GM12878 (cell line): Measurements from ENCODE around the gene FIZ1. TPM values are rescaled to one million over a fixed set of nuclear protein-coding genes. Genes with fewer than 3 reads are reported as not detected.
"Not testable (repeated sequence)": the region's sequence is repeated elsewhere in the genome, so short reads cannot be mapped to it uniquely, and the experiment has no call there.

Experiments
- ATAC-seq: fragments of 200-7000 bp; cut with Tn5 transposase; 3 replicates; pipeline ENCODE4 v1.9.1; 2020; ENCODE audit warnings: mild to moderate bottlenecking, moderate library complexity
- BruUV-seq: library from RNA; stranded (reverse); fragments of 400-500 nt; replicated peaks from 2 replicates; lab custom pipeline; 2021; lab: Mats Ljungman, UMichigan
- CTCF ChIA-PET: fragments of 300-600 bp; sonication (Branson Sonifier 250); formaldehyde crosslinking; extraction: SDS; loops from one replicate; lab custom pipeline; 2021; ENCODE audit warnings: inconsistent platforms; lab: Yijun Ruan, JAX
- POLR2A ChIA-PET: fragments of 350-600 bp; formaldehyde crosslinking; extraction: SDS; loops from one replicate; lab custom pipeline; 2021; ENCODE audit warnings: inconsistent platforms; lab: Charles Lee
- RAD21 ChIA-PET: fragments of 300-600 bp; sonication (Branson Sonifier 250); formaldehyde crosslinking; loops from one replicate; lab custom pipeline; 2023; ENCODE audit warnings: antibody characterized with exemption; ENCODE audit not compliant: unreplicated experiment; lab: Charles Lee
- SMC1A ChIA-PET: fragments of 300-600 bp; sonication (Branson Sonifier 250); formaldehyde crosslinking; loops from one replicate; lab custom pipeline; 2023; ENCODE audit not compliant: unreplicated experiment, uncharacterized antibody; lab: Charles Lee
- DNase-seq: peaks from one replicate; pipeline ENCODE4 v3.0.0-alpha.2; 2011; ENCODE audit warnings: low read depth, low spot score
- FAIRE-seq: peaks from 3 replicates; lab custom pipeline; 2011; peaks lifted over from hg19 to GRCh38; lab: Jason Lieb, UNC
- H2AFZ ChIP-seq: 2 replicates; pipeline ENCODE4 v1.6.0; 2011; ENCODE audit warnings: low read depth, low read length, control low read depth; ENCODE audit not compliant: control insufficient read depth
- H3K27ac ChIP-seq: 2 replicates; pipeline ENCODE4 v1.5.1; 2011; ENCODE audit warnings: control low read depth; ENCODE audit not compliant: control insufficient read depth, insufficient read depth
- H3K27me3 ChIP-seq, 2 experiments: replicated peaks in 1 of 2; 2 replicates each; pipeline versions ENCODE4 v1.6.0 to v1.6.1; 2011; ENCODE audit warnings: low read length in 1 of 2; ENCODE audit not compliant: control insufficient read depth in 2 of 2, insufficient read depth in 2 of 2
- H3K36me3 ChIP-seq, 2 experiments: 2 replicates each; pipeline ENCODE4 v1.5.1; 2011; ENCODE audit warnings: low read length in 1 of 2; ENCODE audit not compliant: control insufficient read depth in 2 of 2, insufficient read depth in 2 of 2
- H3K4me1 ChIP-seq: 2 replicates; pipeline ENCODE4 v1.6.1; 2011; ENCODE audit warnings: mild to moderate bottlenecking, low read length, moderate library complexity, mixed read lengths; ENCODE audit not compliant: control insufficient read depth, insufficient read depth
- H3K4me2 ChIP-seq: 2 replicates; pipeline ENCODE4 v1.6.0; 2011; ENCODE audit warnings: control low read depth; ENCODE audit not compliant: control insufficient read depth, insufficient read depth
- H3K4me3 ChIP-seq: fragments of 200-600 bp; sonication (generic); 2 replicates; pipeline ENCODE4 v1.5.1; 2016
- H3K79me2 ChIP-seq: 2 replicates; pipeline ENCODE4 v1.6.0; 2011; ENCODE audit warnings: low read length; ENCODE audit not compliant: control insufficient read depth, insufficient read depth
- H3K9ac ChIP-seq: 2 replicates; pipeline ENCODE4 v1.8.0; 2011; ENCODE audit warnings: low read length, control low read depth, mixed read lengths; ENCODE audit not compliant: control insufficient read depth, insufficient read depth
- H3K9me3 ChIP-seq: replicated peaks from 3 replicates; pipeline ENCODE4 v1.5.1; 2011; ENCODE audit warnings: mild to moderate bottlenecking, low read length; ENCODE audit not compliant: control insufficient read depth, insufficient read depth
- H4K20me1 ChIP-seq: 2 replicates; pipeline ENCODE4 v1.6.0; 2011; ENCODE audit not compliant: control insufficient read depth, insufficient read depth
- CEBPB ChIP-seq, 2 experiments: fragments of 150-350 bp in 1 of 2; IDR thresholded peaks; 2 replicates each; pipeline ENCODE4 v1.6.1; 2012 to 2014; ENCODE audit warnings: low read depth in 2 of 2, low read length in 2 of 2, borderline replicate concordance in 1 of 2, inconsistent platforms in 1 of 2
- ELK1 ChIP-seq: IDR thresholded peaks from 2 replicates; pipeline ENCODE4 v1.6.1; 2012; ENCODE audit warnings: low read depth, low read length, improper control_type of control experiment
- ETV6 ChIP-seq, 2 experiments: fragments of 450-650 bp in 1 of 2; IDR thresholded peaks in 1 of 2; conservative IDR thresholded peaks in 1 of 2; 2 replicates each; pipeline ENCODE4 v1.6.1; 2014; ENCODE audit warnings: antibody characterized with exemption in 1 of 2, borderline replicate concordance in 1 of 2, low read depth in 1 of 2, mild to moderate bottlenecking in 1 of 2, moderate library complexity in 1 of 2
- IRF3 ChIP-seq: fragments of 450-650 bp; IDR thresholded peaks from 2 replicates; pipeline ENCODE4 v1.6.1; 2014; ENCODE audit warnings: mild to moderate bottlenecking
- MTA2 ChIP-seq: fragments of 450-650 bp; IDR thresholded peaks from 2 replicates; pipeline ENCODE4 v1.6.1; 2016; ENCODE audit warnings: low read depth, mild to moderate bottlenecking, moderate library complexity
- PML ChIP-seq: IDR thresholded peaks from 2 replicates; pipeline ENCODE4 v1.6.1; 2012; ENCODE audit warnings: low read length, inconsistent platforms
- SKIL ChIP-seq: fragments of 450-650 bp; IDR thresholded peaks from 2 replicates; pipeline ENCODE4 v1.6.1; 2017; ENCODE audit warnings: mild to moderate bottlenecking, low read depth, inconsistent platforms; ENCODE audit not compliant: poor library complexity, severe bottlenecking
- SMARCA5 ChIP-seq: fragments of 450-650 bp; IDR thresholded peaks from 2 replicates; pipeline ENCODE4 v1.6.1; 2017; ENCODE audit warnings: mild to moderate bottlenecking
- TBL1XR1 ChIP-seq: IDR thresholded peaks from 2 replicates; pipeline ENCODE4 v1.6.1; 2012; ENCODE audit warnings: low read depth, low read length, improper control_type of control experiment
- TCF12 ChIP-seq: IDR thresholded peaks from 2 replicates; pipeline ENCODE4 v1.6.1; 2011; ENCODE audit warnings: low read depth, mild to moderate bottlenecking, low read length
- ZNF217 ChIP-seq: fragments of 450-650 bp; IDR thresholded peaks from 2 replicates; pipeline ENCODE4 v1.6.1; 2017; ENCODE audit warnings: antibody characterized with exemption, mild to moderate bottlenecking
- WGBS: methylation state at CpG from one replicate; pipeline ENCODE4 v1.1.6; 2016; ENCODE audit warnings: low lambda C conversion rate; ENCODE audit not compliant: insufficient replicate concordance, insufficient coverage; ENCODE audit errors: missing lambda C conversion rate; 5-methylcytosine and 5-hydroxymethylcytosine counted together
- in situ Hi-C: fragments of 300-500 bp; cut with MboI; formaldehyde crosslinking; loops from 9 replicates; pipeline ENCODE4 v1.14.3; 2018; ENCODE audit warnings: mixed read lengths
- intact Hi-C: fragments of 100-400 bp; cut with micrococcal nuclease; formaldehyde crosslinking; loops from one replicate; pipeline ENCODE4 v1.14.2; 2022; ENCODE audit not compliant: unreplicated experiment
- polyA plus RNA-seq, 11 experiments: library from polyadenylated mRNA; depleted of rRNA in 4 of 11; unstranded in 6 of 11; stranded (reverse) in 5 of 11; fragments of >200 nt; fragmentation: Nextera tagmentation in 4 of 11; fragmentation: Illumina TruSeq in 1 of 11; extraction: Ambion mirVana in 4 of 11; extraction: Trizol in 1 of 11; gene quantifications; 1 replicate in 1 of 11; 2 replicates in 10 of 11; pipeline versions ENCODE4 v1.2.1 to v1.2.3, GENCODE V29; 2011 to 2016; ENCODE audit warnings: inconsistent platforms in 2 of 11, missing spikeins in 2 of 11, low read depth in 1 of 11
- total RNA-seq, 4 experiments: library from RNA; depleted of rRNA in 3 of 4; stranded (reverse); fragments of >200 nt in 3 of 4; fragmentation: Illumina TruSeq in 1 of 4; extraction: Trizol in 1 of 4; gene quantifications; 2 replicates each; pipeline versions ENCODE4 v1.2.1 to v1.2.3, GENCODE V29; 2013 to 2021

Gene FIZ1
- total and polyA plus RNA-seq, 10 of the 15 experiments (the other 5 are each of a cell fraction or from before 2014, with no cell fraction given) = 0.60 to 16.8 (median 4.2) TPM

GRCh38 chr19:55569477-55569876, 29.8 kb downstream of the FIZ1 start:
- CTCF ChIA-PET = interaction anchor here (0.6 kb wide), 1 partner anchor 895 kb away, joined by 3 read pairs; no protein-coding TSS in a partner anchor
- H3K79me2 ChIP-seq, H3K4me3 ChIP-seq, H2AFZ ChIP-seq, in situ Hi-C loops, SMC1A ChIA-PET, FAIRE-seq, H3K27ac ChIP-seq, RAD21 ChIA-PET, POLR2A ChIA-PET, ATAC-seq, H4K20me1 ChIP-seq, H3K9ac ChIP-seq, intact Hi-C loops, BruUV-seq, DNase-seq, H3K4me2 ChIP-seq, H3K4me1 ChIP-seq, H3K9me3 ChIP-seq, H3K27me3 ChIP-seq, H3K36me3 ChIP-seq: not testable (repeated sequence)
- WGBS = 35% methylated on average over 5 of the region's 5 CpGs

- no peak for DNase-seq
- Histone ChIP-seq H3K27me3 (no peaks in the 10 kb centered on the region), H3K4me1 (no peaks in the 10 kb centered on the region), H3K27ac (no peak overlapping the region), H3K79me2 (no peaks in the 10 kb centered on the region), H3K4me2 (no peak overlapping the region)
- BruUV-seq = no TSS peak
- intact Hi-C loops = no loop called here
- CTCF ChIA-PET = no interaction called here
- TF ChIP-seq TCF12 = no peak
- no peak for TF ChIP-seq CEBPB (IDR thresholded peaks at IDR 0.05; ENCODE audit: borderline replicate concordance in 1 of 2, low read depth in 2 of 2, low read length in 2 of 2)
- no peak for TF ChIP-seq ETV6 (conservative IDR thresholded peaks at IDR 0.05 in 1 of 2, IDR thresholded peaks at IDR 0.05 in 1 of 2; ENCODE audit: borderline replicate concordance in 1 of 2, low read depth in 1 of 2)
- no peak for TF ChIP-seq ELK1
- TF ChIP-seq MTA2 = no peak
- no peak for TF ChIP-seq SMARCA5
- TF ChIP-seq PML = no peak
- TF ChIP-seq TBL1XR1 = no peak
- TF ChIP-seq ZNF217 = no peak
- TF ChIP-seq SKIL = no peak
- no peak for TF ChIP-seq IRF3
- TF ChIP-seq, all 136 proteins: peak for 0
- ATAC-seq (no peak), FAIRE-seq (no peak)
- H3K9ac ChIP-seq = no peak overlapping the region
- no peak overlapping the region for H2AFZ ChIP-seq
- H3K9me3 ChIP-seq = no peaks in the 10 kb centered on the region
- RAD21 ChIA-PET = no interaction called here
- no peaks in the 10 kb centered on the region for H4K20me1 ChIP-seq
- no peak overlapping the region for H3K4me3 ChIP-seq
- in situ Hi-C loops = no loop called here
- SMC1A ChIA-PET = no interaction called here
- H3K36me3 ChIP-seq = no peaks in the 10 kb centered on the region
- POLR2A ChIA-PET = no interaction called here
Measured at GRCh38 chr19:55567708-55568328, 31.5 kb downstream of the FIZ1 start.
